Lower leg skin (tissue), 4 donors: ENCODE data around the gene CACNB3. TPM values are rescaled to one million over a fixed set of nuclear protein-coding genes. Genes with fewer than 3 reads are reported as not detected.

Experiments
- DNase-seq, 2 donors: peaks; one replicate each; pipeline ENCODE4 v3.0.0-alpha.2; 2019; ENCODE audit warnings: low spot score in 2 of 2
- H3K4me3 ChIP-seq: fragments of 200-600 bp; sonication (generic); 2 replicates; pipeline ENCODE4 v1.5.1; 2017; ENCODE audit warnings: mild to moderate bottlenecking, low read depth; ENCODE audit not compliant: poor library complexity, severe bottlenecking
- CTCF ChIP-seq, 3 donors: fragments of 450-650 bp; IDR thresholded peaks; one replicate each; pipeline ENCODE4 v1.5.1; 2016; ENCODE audit warnings: antibody characterized with exemption in 3 of 3, mild to moderate bottlenecking in 3 of 3, moderate library complexity in 2 of 3
- POLR2A ChIP-seq, 2 donors: fragments of 450-650 bp; IDR thresholded peaks; one replicate each; pipeline ENCODE4 v1.6.1; 2016 to 2017; ENCODE audit warnings: antibody characterized with exemption in 2 of 2, mild to moderate bottlenecking in 1 of 2, moderate library complexity in 1 of 2
- WGBS, 2 donors: methylation state at CpG; one replicate each; pipeline ENCODE4 v1.1.5; 2018; 5-methylcytosine and 5-hydroxymethylcytosine counted together
- intact Hi-C: fragments of 100-400 bp; cut with DNase I; formaldehyde crosslinking; loops from one replicate; pipeline ENCODE4 v1.15.0; 2023; ENCODE audit warnings: low total_unique reads
- total RNA-seq, 4 donors: library from RNA; depleted of rRNA; stranded (reverse); fragments of >200 nt; gene quantifications; one replicate each; pipeline ENCODE4 v1.1.0, GENCODE V29; 2016

CACNB3 gene
- total RNA-seq, 4 donors from 2014 or later = 8.4 to 15.3 (median 9.5) TPM

GRCh38 chr12:48786591-48787544, 31.4 kb upstream of the CACNB3 start:
- DNase-seq = no peak
- 30 to 34% methylated on average over 7 of the region's 7 CpGs for WGBS, 2 donors
- TF ChIP-seq POLR2A (IDR thresholded peaks at IDR 0.05) (no peak), CTCF (IDR thresholded peaks at IDR 0.05) (no peak)
- intact Hi-C loops = no loop called here
- H3K4me3 ChIP-seq = no peak overlapping the region

GRCh38 chr12:48787791-48788523, 30.3 kb upstream of the CACNB3 start:
- peak overlapping the region; percentile 70 for H3K4me3 ChIP-seq
- DNase-seq = no peak
- TF ChIP-seq POLR2A (IDR thresholded peaks at IDR 0.05) (no peak), CTCF (IDR thresholded peaks at IDR 0.05) (no peak)
- intact Hi-C loops = no loop called here
- WGBS, 2 donors = 9 to 17% methylated on average over 11 of the region's 11 CpGs

- TF ChIP-seq POLR2A (IDR thresholded peaks at IDR 0.05) (no peak), CTCF (IDR thresholded peaks at IDR 0.05) (no peak)
- WGBS, 2 donors = 0 to 4% methylated on average over 15 to 21 of the region's 25 CpGs
- peak overlapping the region; percentile 70 for H3K4me3 ChIP-seq
- intact Hi-C loops = no loop called here
- DNase-seq = no peak
Observed at GRCh38 chr12:48788524-48788853, 29.8 kb upstream of the CACNB3 start.

GRCh38 chr12:48788854-48789775, 29.2 kb upstream of the CACNB3 start, which contains the start of gene ADCY6:
Gene ADCY6, minus strand, starts transcription at chr12:48789089. Its CDS starts 5,655 bp downstream, at chr12:48783434.
- peak; percentile 66 to 95 for DNase-seq
- intact Hi-C loops = no loop called here
- TF ChIP-seq CTCF (IDR thresholded peaks at IDR 0.05) (no peak), POLR2A (IDR thresholded peaks at IDR 0.05) (no peak)
- 1% methylated on average over 63 to 72 of the region's 86 CpGs for WGBS, 2 donors
- H3K4me3 ChIP-seq = peak within 1 kb of the TSS; percentile 70

- 18% methylated on average over 4 of the region's 4 CpGs for WGBS, 2 donors
- no peak for TF ChIP-seq POLR2A (IDR thresholded peaks at IDR 0.05)
- no peak for TF ChIP-seq CTCF (IDR thresholded peaks at IDR 0.05)
- no peak for DNase-seq
- intact Hi-C loops = no loop called here
- no peak overlapping the region for H3K4me3 ChIP-seq
Observed at GRCh38 chr12:48789858-48790326, 28.4 kb upstream of the CACNB3 start.
